AG04450 (cell line): ENCODE data around the gene CCDC187. TPM values are rescaled to one million over a fixed set of nuclear protein-coding genes. Genes with fewer than 3 reads are reported as not detected.

Experiments used
- CTCF ChIA-PET: fragments of 300-600, 350-600 bp; formaldehyde crosslinking; extraction: SDS; loops from one replicate; lab custom pipeline; 2022; ENCODE audit warnings: antibody characterized with exemption, inconsistent platforms; lab: Charles Lee
- POLR2A ChIA-PET: fragments of 350-600 bp; formaldehyde crosslinking; extraction: SDS; loops from one replicate; lab custom pipeline; 2021; ENCODE audit warnings: antibody characterized with exemption, inconsistent platforms; lab: Yijun Ruan, JAX
- DNase-seq: peaks from one replicate; pipeline ENCODE4 v3.0.0-alpha.2; 2011; ENCODE audit warnings: low read depth, low spot score
- H3K27ac ChIP-seq: one replicate; pipeline ENCODE4 v1.5.1; 2012; ENCODE audit warnings: low read depth, low read length, control low read depth
- H3K27me3 ChIP-seq: one replicate; pipeline ENCODE4 v1.6.0; 2012; ENCODE audit warnings: low read length; ENCODE audit not compliant: control insufficient read depth, insufficient read depth
- H3K4me3 ChIP-seq: 2 replicates; pipeline ENCODE4 v1.5.1; 2011; ENCODE audit warnings: mild to moderate bottlenecking, low read depth, low read length, control low read depth
- H3K9me3 ChIP-seq: 2 replicates; pipeline ENCODE4 v1.5.1; 2012; ENCODE audit warnings: low read length; ENCODE audit not compliant: control insufficient read depth, insufficient read depth
- CTCF ChIP-seq: IDR thresholded peaks from 2 replicates; pipeline ENCODE4 v1.5.1; 2011; ENCODE audit warnings: low read depth, low read length, control low read depth, inconsistent platforms
- polyA plus RNA-seq: library from polyadenylated mRNA; depleted of rRNA; stranded (reverse); fragments of >200 nt; gene quantifications from 2 replicates; pipeline ENCODE4 v1.2.3, GENCODE V29; 2011

CCDC187 gene
- polyA plus RNA-seq, 1 experiment, result not detected

GRCh38 chr9:136342181-136343120 is 38.6 kb upstream of the CCDC187 start:
- ChIA-PET POLR2A (interaction anchor here (0.7 to 1.3 kb wide), 2 partner anchors 13 to 20 kb away, joined by 3 to 6 read pairs; no protein-coding TSS in a partner anchor), CTCF (interaction anchor here (0.8 kb wide), 1 partner anchor 21 kb away, joined by 3 read pairs; the partner anchor contains the start of gene DNLZ)
- Histone ChIP-seq H3K27me3 (no peaks in the 10 kb centered on the region), H3K27ac (peak overlapping the region; percentile 47), H3K9me3 (no peaks in the 10 kb centered on the region; the same call in 1 of the 2 replicates), H3K4me3 (no peak overlapping the region)
- no peak for TF ChIP-seq CTCF
- peak; percentile 57 for DNase-seq

GRCh38 chr9:136341769-136342168 is 37.9 kb upstream of the CCDC187 start:
- no peaks in the 10 kb centered on the region; the same call in 1 of the 2 replicates for H3K9me3 ChIP-seq
- no peak overlapping the region for H3K4me3 ChIP-seq
- H3K27me3 ChIP-seq, result no peaks in the 10 kb centered on the region
- CTCF ChIA-PET, result interaction anchor here (0.8 kb wide), 1 partner anchor 22 kb away, joined by 3 read pairs; the partner anchor contains the start of gene DNLZ
- no peak for TF ChIP-seq CTCF
- no peak for DNase-seq
- H3K27ac ChIP-seq, result no peak overlapping the region
- POLR2A ChIA-PET, result interaction anchor here (1.3 kb wide), 1 partner anchor 21 kb away, joined by 6 read pairs; no protein-coding TSS in a partner anchor

- no peak for DNase-seq
- no peaks in the 10 kb centered on the region for H3K27me3 ChIP-seq
- TF ChIP-seq CTCF, result no peak
- H3K9me3 ChIP-seq, result no peaks in the 10 kb centered on the region; the same call in 1 of the 2 replicates
- CTCF ChIA-PET, result no interaction called here
- POLR2A ChIA-PET, result interaction anchor here (1.3 kb wide), 1 partner anchor 22 kb away, joined by 6 read pairs; no protein-coding TSS in a partner anchor
- no peak overlapping the region for H3K27ac ChIP-seq
- H3K4me3 ChIP-seq, result no peak overlapping the region
Measured at GRCh38 chr9:136341042-136341655, 37.3 kb upstream of the CCDC187 start.

- no peak overlapping the region for H3K27ac ChIP-seq
- ChIA-PET POLR2A (interaction anchor here (0.7 kb wide), 1 partner anchor 23 kb away, joined by 3 read pairs; no protein-coding TSS in a partner anchor), CTCF (interaction anchor here (1.1 to 1.4 kb wide), 2 partner anchors 22 to 27 kb away, joined by 3 to 5 read pairs; no protein-coding TSS in a partner anchor)
- H3K9me3 ChIP-seq, result no peaks in the 10 kb centered on the region; the same call in 1 of the 2 replicates
- H3K27me3 ChIP-seq, result no peaks in the 10 kb centered on the region
- no peak overlapping the region for H3K4me3 ChIP-seq
- no peak for TF ChIP-seq CTCF
- DNase-seq, result no peak
Measured at GRCh38 chr9:136340356-136341041, 36.6 kb upstream of the CCDC187 start.
